ENCODE results near the gene KLF9.
"Not testable (repeated sequence)": the region's sequence is repeated elsewhere in the genome, so short reads cannot be mapped to it uniquely, and the experiment has no call there.

- TF ChIP-seq CTCF (IDR thresholded peaks at IDR 0.05); ZFX (IDR thresholded peaks at IDR 0.05; ENCODE audit: borderline replicate concordance): not testable (repeated sequence)
These were observed 13.2 kb downstream of the KLF9 start for GRCh38 chr9:70401241-70401640.
